Stimulated activated CD8-positive, alpha-beta memory T cell treated with anti-CD3 and anti-CD28 coated beads, Interleukin-4, amount 100 ng/mL, for 24 hours (primary cell): ENCODE measurements around the gene GPC3.

Source experiments
- DNase-seq: peaks from one replicate; pipeline ENCODE4 v3.0.0-alpha.2; 2020; ENCODE audit warnings: low read depth

Gene GPC3

DNA sequence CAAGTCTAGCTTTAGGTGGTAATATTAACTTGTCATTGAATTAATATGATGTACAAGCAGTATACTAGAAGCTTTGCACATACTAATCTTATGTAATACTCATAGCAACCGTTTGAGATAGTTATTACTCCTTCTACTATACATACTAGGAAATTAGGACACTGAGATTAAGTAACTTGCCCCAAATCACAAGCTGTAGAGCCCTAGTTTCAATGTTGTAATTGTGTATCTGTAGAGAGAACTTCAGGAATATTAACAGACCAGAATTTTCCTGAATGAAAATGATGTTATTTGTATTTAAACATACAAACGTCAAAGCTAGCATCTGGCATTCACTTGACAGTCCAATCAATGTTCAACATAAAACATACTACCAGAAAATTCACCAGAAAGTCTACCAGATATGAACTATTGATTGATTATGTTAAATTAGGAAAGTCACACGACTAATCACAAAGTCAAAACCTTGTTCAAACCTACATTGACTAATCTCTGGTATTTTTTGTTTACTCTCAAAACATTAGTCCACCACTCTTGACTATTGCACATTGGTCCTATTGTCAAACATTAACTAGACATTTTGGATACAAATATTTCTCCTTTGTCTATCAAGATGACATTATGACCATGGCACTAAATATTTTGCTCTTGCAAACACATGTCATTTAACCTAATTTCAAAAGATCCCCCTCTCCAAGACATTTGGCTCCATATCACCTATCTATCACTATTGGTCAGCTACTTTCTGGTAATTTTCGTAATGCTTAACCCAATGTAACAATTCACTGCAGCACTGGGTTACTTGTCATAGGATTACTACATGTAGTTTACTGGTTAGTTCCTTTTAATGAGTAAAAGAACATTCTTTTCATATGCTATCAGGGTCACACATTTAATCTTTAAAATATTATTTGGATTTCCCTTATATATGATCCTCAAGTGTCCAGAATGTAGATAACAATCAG is 100.7 kb downstream of the GPC3 start:
- no peak for DNase-seq

DNA sequence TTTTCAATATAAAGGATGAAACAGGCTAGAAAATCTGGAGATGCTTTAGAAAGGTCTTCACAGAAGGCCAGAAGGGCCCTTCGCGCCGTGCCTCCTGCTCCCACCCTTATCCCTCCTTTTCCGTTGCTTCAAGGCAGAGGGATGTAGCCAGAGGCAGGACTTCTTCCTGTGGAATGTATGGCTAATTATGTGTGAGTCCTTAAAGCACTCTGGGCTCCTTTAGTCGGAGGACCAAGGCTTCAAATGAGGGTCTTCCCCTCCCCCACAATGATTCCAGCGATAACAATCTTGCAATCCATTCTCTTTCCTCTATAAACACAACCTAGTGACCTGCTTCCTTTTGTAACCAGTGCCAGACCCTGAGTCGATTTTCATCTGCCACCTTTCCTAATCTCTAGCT is 103.5 kb downstream of the GPC3 start:
- no peak for DNase-seq

DNA sequence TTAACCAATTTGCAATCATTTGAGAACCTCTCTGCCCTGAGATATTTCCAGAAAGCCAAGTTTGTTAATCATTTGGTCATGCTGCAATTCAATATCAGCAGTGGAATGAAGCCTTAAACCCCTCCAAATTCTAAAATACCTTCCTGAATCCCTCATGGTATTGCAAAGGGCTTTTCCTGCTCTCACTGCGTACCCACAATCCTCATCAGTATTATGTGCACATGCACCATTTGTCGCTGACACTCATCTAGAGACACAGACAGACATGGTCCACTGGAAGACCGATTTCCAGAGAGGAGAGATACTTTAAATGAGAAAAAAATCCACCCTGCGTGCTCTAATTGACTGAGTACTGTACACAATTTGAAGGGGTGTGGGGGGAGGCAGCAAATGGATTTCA is 104.4 kb downstream of the GPC3 start:
- no peak for DNase-seq

DNA sequence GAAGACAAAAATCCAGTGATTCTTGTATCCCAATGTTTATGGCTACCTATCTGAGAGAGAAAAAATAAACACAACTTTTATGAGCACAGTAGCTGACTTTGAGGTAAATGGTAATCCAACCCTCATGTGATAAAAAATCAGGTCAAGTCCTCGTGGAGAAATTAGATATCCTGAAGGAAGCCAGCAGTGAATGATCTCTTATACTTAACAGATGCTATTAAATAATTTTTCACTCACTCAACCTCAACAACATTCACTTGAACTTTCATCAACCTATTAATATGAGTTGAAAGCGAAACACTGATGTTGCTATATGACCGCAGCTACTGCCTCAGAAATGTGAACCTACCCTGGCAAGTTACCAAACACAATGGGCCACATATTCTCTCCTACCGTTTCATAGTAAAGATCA is 105.4 kb downstream of the GPC3 start:
- no peak for DNase-seq

DNA sequence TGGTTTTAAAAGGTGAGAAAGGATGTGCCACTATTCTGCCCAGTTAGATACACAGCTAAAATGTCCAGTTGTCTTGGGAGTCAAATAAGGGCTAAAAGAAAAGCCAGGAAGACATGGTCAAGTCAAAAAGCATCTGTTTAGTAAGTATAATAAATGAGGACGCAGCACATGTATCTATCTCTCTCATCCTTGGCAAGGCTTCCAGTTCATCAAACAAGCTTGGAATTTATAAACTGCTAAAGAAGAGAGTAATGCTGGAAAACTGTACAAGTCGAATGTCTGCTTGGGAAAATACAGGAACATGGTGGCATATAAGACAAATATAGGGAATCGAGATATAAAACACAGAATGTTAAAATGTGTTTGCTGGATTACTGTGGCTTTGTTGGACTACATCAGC is 106.7 kb downstream of the GPC3 start:
- DNase-seq = no peak

DNA sequence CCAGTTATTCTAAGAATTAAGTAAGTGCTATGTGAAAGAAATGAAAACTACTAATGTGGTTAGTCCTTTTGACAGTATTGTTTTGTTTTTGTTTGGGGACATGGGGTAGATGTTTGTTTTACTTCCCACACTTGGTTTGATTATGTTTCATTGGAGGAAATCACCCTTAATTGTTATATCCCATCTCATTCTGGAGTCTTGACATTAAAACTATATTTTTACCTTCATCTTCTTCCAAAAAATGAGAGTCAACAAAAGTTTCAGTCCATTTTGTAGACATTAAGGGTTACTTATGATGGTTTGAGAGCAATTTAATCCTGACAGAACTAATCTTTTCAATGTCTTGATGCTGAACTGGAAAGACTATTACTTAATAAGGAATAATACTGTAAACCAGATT is 108.7 kb downstream of the GPC3 start:
- no peak for DNase-seq

DNA sequence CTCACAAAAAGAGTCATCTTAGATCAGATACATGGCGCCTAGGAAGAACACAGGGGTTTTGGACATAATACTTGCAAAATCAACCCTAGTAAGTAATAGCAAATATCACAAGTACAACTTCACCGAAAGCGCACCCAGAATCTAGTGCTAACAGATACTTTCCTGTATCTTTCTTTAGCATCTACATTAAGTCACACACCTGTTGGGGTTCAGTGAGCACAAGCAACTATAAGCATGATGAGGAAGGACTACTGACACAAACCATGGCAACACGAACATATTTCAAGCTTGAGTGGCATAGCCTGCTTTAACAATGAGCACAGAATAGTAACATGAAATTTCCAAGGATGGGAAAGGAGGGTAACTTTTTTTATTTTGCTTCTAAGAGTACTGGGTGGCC is 116.1 kb downstream of the GPC3 start:
- DNase-seq = no peak

DNA sequence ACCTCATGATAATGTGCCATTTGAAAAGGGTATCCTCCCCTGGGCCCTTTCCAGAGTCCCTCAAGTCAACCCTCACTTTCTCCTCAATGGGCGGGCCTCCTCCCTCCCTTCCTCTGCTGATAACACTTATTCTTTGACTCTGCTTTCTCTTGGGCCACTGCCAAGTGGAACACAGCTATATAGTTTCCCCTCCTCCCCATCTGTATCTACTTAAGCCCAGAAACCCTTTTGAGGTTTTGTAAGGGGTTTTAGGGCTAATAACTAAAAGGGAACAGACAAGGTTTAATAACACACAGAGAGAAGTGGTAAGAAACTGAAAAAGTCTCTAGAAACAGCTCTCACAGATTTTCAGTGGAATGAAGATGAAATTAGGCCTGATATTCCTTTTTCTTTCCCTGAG is 116.7 kb downstream of the GPC3 start:
- no peak for DNase-seq

DNA sequence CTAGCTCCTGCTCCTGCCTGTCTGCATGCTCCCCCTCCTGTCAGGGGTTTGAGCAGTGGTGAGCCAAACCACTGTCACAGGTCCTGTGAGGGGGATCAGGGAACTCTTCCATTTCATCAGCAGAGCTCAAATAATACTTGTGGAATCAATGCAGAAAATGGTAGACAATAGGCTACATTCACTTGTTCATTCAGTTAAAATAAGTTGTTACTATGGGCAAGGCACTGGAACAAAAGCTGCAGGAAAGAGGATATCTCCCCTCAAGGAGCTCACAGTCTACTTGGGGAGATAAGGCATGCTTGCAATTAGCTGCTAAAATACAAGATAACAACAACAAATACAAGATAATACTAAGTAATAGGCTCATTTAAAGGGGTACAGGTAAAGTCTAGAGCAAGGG is 117.1 kb downstream of the GPC3 start:
- no peak for DNase-seq

DNA sequence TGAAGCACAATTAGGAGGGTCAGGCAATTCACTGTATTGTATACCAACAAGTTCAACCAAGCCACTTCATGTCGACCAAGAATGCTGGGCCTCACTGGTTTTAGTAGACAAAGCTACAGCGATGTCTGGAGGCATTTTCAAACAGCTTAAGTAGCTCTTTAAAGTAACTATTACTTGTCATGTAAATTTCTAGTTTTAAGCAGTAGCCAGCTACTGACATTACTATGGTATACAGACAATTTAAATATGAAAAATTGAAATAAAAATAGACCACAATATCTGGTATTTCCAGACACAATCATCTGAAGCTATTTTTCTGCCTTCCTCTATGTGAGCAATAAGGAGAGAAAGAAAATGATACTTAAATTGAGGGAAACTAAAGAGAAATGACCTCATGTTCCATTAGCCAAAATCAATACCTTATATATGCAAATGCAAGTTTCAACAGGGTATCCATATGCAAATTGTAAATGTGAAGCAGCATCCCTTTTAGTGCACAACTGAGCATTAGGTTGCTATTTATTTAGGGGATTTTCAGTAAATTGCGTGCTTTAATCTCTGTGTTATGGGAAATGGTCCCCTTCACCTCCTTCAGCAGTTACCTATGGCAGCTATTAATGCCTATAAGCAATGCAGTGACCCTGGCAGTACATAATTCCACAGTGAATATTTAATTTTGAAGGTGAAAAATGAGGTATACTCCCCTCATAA is 119.5 kb downstream of the GPC3 start:
- DNase-seq = no peak

DNA sequence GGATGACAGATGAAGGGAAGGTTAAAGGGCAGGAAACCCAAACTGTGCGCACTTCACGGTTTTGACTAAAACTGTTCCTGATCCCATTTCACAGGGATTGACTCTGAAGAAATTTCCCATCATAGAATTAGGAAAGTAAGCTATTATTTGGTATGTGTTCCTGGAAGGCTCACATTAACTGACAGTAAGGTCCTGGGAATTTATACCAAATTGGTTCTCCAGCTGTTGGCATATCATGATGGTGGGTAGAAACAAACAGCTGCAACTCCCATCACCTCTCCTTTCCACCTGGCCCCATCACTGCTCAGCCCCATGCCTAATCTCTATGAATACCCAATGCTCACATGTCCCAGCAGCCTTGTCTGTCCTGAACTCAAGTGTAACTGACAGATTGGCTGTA is 121.2 kb downstream of the GPC3 start:
- no peak for DNase-seq

DNA sequence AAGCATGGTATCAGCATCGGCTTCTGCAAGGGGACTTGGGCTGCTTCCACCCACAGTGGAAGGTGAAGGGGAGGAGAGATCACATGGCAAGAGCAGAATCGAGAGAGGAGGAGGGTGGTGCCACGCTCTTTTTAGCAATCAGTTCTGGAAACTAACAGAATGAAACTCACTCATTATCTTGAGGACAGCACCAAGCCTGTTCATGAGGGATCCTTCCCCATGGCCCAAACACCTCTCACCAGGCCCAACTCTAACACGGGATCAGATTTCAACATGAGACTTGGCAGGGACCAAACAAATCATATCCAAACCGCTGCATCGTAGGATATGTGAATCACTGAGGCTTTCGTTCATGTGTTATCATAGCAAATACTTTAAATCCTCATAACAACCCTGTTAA is 125.5 kb downstream of the GPC3 start:
- no peak for DNase-seq

DNA sequence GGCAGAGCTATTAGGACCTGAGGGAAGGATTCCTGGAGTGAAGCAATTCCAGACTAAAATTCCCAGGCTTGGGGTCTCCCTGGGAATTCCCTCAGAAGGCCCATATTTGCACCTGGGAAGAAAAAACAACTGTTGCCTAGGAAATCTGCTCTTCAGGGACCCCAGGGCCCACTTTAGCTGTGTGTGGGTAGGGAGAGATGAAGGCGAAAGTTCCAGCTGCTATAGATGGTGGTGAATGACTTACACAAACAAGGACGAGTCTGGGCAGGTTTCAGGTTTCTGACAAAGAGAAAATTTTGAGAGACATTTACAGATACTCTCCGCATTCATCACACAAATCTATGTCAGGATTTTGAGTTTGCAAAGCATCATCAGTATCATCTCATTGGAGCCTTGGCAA is 126.1 kb downstream of the GPC3 start:
- DNase-seq = no peak

DNA sequence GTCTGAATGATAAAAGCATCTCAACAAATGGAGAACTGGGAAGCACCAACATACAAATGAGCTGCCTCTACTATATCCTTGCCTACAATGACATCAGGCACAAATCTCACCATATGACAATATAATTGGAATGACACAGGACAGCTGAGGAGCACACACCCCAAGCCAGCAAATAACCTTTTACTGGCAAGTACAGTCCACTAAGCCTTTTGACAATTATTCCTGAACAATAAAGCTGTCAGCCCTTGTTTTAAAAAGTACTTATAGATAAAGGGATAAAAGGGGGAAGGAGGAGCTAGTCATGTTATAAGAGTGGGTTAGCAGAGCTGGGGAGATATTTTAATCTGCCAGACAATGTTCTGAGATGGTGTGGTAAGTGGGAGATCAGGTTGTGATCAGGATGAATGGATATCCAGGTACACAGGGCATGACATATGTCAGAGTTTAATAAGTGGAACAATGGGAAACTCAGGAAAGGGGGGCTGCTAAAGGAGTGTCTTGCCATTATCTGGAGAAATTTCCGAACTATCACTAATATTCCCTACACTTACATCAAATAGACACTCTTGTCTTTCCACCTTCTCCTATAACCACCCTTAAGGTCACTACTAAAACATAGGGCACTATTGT is 127.6 kb downstream of the GPC3 start:
- no peak for DNase-seq

DNA sequence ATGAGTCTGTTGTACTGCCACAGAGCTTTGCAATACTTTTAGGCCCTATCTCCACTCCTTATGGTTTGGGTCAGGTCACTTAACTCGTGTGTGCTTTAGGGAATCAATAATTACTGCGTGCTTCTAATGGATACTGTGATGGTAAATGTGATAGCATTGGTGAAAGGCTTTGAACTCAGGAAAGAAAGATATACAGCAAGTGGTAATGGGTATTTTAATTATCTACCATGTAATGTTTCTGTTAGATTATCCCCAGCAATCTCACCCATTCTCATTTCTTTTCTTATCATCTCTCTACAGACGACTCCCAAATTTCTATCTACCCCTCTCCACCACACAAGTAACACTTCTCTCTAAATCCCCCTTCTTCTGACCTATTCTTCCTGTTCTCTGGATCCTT is 128.6 kb downstream of the GPC3 start:
- no peak for DNase-seq

DNA sequence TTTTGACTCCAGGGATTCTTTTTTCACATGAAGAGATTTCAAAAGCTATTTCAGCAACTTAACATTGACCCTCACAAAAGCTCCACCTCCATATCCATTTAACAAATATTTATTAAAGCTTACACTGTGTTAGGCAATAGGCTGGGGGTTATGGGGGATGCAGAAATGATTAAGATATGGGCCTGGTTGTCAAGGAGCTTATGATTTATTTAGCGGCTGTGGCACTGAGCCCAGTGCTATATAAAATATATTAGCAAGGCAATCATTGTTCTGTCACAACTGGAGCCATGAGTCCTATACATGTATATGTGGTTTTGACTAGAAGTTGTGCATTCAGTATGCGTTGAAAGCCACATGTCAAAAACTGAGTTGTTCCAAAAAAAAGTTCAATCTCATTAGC is 131.1 kb downstream of the GPC3 start:
- DNase-seq = no peak

DNA sequence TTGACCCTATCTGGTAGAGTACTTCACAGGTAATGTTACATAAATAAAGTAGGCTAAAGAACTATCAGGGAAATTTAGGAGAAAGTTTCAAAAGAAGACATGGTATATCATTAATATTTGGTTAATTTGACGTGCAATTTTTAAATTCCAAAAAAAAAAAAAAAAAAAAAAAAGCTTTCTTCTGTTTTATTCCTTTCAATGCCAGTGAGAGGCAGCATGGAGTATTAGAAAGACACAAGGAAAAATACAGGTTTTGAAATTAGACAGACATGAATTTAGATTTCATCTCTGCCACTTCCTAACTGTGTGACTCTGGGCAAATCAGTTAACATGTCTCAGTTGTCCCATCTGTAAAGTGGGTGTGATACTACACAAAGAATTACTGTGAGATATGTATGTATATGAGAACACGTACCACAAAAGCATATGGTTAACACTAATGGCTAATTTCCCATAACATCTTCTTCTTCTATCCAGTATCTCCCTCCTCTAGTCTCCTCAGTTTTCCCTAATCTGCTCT is 132.5 kb downstream of the GPC3 start:
- no peak for DNase-seq

DNA sequence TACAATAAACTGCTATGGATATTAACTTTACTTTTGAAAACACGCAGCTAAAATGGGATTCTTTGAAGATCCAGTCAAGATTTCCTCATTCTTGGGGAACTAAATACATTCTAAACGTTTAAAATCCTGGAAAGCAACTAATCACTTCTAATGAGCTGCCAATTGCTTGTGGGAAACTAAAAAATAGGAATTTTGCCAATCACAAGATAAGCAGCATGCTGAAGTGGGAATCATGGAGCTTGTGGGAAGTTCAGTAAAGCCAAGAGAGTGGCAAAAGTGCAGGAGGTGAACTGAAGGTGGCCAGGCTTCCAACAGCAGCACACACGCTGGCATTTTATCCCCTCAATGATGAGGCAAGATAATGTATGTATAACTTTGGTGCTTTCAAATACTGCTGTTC is 133.0 kb downstream of the GPC3 start:
- DNase-seq = no peak

DNA sequence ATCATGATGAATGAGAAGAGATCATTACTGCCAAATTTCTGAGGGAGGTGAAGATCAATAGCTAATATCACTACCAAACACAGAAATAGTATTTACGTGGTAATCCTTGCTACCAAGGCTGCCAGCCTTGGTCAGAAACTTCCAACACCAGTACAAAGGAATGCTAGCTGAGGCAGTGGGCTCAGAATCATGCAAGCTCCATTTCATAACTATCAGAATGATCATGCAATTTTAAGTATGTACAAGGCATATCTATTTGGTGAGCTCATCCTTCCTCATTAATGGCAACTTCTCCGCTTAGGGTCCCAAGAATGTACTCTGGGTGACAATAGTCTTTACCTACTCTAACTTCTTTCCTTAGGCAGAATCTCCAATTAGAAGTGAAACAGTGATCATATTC is 135.0 kb downstream of the GPC3 start:
- DNase-seq = no peak

DNA sequence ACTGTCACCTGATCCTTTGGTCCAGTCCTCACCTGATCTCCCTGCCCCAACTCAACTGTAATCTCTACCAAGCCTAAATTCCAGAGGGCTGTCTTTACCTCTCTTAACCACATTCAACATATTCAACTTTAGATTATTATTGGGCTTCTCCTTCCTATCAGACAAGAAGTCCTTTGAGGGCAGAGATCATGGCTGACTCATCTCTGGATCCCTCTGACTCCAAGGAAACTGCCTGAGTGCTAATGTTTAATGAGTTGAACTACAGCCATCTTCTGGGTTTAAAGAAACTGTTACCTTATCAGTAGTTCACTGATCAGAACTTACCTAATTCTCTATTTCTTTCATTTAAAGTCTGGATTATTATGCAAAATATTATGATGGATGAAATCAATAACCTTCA is 135.7 kb downstream of the GPC3 start:
- no peak for DNase-seq

DNA sequence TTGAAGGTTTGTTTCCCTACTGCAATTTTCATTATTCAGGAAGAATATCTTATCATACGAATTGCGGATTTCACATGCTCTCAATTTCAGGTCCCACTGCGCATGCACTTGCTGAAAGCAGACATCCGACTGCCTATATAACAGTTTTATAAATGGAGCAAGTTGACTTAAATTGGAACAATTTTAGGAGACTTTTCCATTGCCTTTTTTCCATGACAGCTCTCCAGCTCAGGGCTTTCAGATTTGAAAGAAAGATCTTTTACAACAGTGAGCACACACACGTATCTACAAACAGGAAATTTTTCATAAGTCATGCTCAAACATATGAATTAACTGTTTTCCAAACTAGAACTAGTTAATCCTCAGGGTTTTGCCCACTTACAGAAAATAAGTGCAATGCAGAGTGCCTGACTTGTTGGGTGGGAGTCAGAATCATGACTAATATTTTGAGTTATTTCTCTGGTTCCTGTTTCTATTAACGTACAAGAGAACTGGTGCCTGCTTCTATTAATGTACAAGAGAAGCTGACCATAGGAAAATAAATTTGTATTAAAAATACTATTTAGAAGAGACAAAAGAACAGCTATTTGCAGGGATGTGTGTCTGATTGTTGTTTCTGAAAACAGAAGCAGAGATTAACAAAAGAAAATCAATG is 137.9 kb downstream of the GPC3 start:
- no peak for DNase-seq

DNA sequence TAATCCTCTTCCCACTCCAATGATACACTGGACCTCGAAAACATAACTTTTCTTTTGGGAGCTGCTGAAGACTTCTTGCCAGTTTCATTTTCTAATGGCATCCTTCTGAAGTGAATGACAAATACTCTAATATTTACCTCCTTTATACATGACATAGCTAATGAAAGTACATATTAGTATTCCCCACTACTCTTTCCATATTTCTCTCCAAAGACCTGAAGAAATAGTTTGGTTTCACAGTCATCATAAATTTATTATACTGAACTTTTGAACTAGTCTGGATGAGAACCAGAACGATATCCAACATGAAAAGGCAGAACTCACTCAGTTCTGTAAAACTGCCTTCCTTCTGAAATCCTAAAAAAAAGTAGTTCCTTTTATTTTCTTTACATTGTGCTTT is 139.1 kb downstream of the GPC3 start:
- DNase-seq = no peak
